ENCODE measurements around the gene OR51I1.

OR51I1 gene, protein sequence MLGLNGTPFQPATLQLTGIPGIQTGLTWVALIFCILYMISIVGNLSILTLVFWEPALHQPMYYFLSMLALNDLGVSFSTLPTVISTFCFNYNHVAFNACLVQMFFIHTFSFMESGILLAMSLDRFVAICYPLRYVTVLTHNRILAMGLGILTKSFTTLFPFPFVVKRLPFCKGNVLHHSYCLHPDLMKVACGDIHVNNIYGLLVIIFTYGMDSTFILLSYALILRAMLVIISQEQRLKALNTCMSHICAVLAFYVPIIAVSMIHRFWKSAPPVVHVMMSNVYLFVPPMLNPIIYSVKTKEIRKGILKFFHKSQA

DNA sequence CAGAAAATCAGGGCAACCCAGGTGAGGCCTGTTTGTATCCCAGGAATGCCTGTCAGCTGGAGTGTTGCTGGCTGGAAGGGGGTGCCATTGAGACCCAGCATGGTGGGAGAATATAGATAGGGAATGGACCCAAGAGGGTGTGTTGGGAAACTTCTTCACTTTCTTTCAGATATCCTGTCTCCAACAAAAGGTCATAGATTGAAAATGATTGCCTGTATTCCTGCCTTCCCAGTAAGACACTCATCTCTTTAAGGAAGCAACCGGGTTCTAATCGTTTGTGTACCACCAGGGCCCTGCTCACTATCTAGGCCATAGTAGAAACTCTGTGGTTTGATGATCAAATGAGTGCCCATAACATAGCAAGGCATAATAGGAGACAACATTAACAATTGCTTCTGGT, at the start of gene OR51I1:
TSS of gene OR51I1 (minus strand) at position 101 of the 400 bp plus-strand sequence. CDS start at position 101, 0 bp downstream.
- H3K27ac Mint-ChIP-seq: no peak within 1 kb of the TSS
- H3K4me3 Mint-ChIP-seq: no peak within 1 kb of the TSS
- no peaks in the 10 kb centered on the region for H3K36me3 Mint-ChIP-seq
- peaks cover 15 to 16% of the 10 kb centered on the region in 2 donors for H3K27me3 Mint-ChIP-seq
- no peak for DNase-seq
- peaks cover 0 to 7% of the 10 kb centered on the region in 2 donors for H3K9me3 Mint-ChIP-seq
- ATAC-seq (replicated peaks): no peak
- H3K4me1 Mint-ChIP-seq: no peaks in the 10 kb centered on the region

DNA sequence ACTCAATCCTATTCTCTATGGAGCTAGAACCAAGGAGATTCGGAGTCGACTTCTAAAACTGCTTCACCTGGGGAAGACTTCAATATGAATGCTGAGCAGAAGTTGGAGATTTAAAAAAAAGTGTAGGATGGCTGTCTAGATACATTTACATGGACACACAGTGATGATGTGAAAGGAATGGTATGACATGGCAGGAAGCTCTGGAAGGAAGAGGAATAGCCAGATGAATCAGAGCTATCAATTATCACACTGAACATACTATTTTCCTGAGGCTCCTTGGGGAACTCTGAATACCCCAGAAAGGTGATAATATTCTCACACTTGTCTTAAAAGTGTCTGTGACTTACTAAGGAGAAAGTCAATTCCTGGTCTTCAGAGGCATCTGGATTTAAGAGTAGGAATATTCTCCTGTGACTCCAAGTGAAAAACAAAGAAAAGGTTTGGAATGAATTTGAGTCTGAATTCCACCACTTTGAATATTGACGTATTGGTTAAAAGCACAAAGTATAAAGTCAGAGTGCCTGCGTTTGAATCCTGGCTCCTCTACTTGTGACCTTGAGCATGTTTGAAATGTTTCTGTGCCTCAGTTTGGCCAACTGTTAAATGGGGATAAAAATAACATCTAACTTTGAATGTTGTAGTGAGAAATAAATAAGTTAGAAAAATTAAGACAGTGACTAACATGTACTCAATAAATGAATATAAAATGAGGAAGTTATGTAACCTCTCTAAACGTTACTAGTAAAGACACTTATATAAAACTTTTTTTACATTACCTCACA, 48.5 kb upstream of the OR51I1 start:
- no peaks in the 10 kb centered on the region for H3K36me3 Mint-ChIP-seq
- H3K27ac Mint-ChIP-seq: no peak overlapping the region
- H3K9me3 Mint-ChIP-seq: no peaks in the 10 kb centered on the region
- no peak for DNase-seq
- no peak overlapping the region for H3K4me3 Mint-ChIP-seq
- peaks cover 1 to 6% of the 10 kb centered on the region in 2 donors for H3K4me1 Mint-ChIP-seq
- peaks cover 0 to 4% of the 10 kb centered on the region in 2 donors for H3K27me3 Mint-ChIP-seq
- no peak for ATAC-seq (replicated peaks)

DNA sequence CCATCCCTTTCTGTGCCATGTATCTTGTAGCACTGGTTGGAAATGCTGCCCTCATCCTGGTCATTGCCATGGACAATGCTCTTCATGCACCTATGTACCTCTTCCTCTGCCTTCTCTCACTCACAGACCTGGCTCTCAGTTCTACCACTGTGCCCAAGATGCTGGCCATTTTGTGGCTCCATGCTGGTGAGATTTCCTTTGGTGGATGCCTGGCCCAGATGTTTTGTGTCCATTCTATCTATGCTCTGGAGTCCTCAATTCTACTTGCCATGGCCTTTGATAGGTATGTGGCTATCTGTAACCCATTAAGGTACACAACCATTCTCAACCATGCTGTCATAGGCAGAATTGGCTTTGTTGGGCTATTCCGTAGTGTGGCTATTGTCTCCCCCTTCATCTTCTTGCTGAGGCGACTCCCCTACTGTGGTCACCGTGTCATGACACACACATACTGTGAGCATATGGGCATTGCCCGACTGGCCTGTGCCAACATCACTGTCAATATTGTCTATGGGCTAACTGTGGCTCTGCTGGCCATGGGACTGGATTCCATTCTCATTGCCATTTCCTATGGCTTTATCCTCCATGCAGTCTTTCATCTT, 47.6 kb upstream of the OR51I1 start:
- Mint-ChIP-seq H3K4me3 (no peak overlapping the region), H3K9me3 (no peaks in the 10 kb centered on the region), H3K36me3 (no peaks in the 10 kb centered on the region), H3K4me1 (peaks cover 1 to 6% of the 10 kb centered on the region in 2 donors), H3K27ac (no peak overlapping the region), H3K27me3 (peaks cover 0 to 6% of the 10 kb centered on the region in 2 donors)
- no peak for DNase-seq
- no peak for ATAC-seq (replicated peaks)

DNA sequence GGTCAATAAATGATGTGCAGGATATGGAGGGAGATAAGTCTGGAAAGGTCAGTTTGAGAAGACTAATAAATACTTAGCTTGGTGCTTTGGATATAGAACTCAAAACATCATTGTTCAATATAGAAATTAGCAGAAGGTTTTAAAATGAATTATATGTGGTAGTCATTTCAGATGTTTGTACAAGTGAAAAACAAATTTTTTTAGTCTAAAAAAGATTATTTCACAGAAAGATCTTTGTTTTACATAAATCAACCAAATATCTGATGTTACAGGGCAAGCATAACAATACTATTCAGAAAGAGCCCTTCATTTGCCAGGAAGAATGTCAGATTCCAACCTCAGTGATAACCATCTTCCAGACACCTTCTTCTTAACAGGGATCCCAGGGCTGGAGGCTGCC, 47.1 kb upstream of the OR51I1 start, which contains the start of gene OR52D1:
TSS of gene OR52D1 (plus strand) at position 301 of the 400 bp plus-strand sequence. CDS start at position 323, 22 bp downstream.
- peaks cover 1 to 6% of the 10 kb centered on the region in 2 donors for H3K4me1 Mint-ChIP-seq
- no peak for ATAC-seq (replicated peaks)
- DNase-seq: no peak
- no peaks in the 10 kb centered on the region for H3K9me3 Mint-ChIP-seq
- H3K27ac Mint-ChIP-seq: no peak within 1 kb of the TSS
- no peak within 1 kb of the TSS for H3K4me3 Mint-ChIP-seq
- H3K27me3 Mint-ChIP-seq: peaks cover 0 to 9% of the 10 kb centered on the region in 2 donors
- no peaks in the 10 kb centered on the region for H3K36me3 Mint-ChIP-seq

DNA sequence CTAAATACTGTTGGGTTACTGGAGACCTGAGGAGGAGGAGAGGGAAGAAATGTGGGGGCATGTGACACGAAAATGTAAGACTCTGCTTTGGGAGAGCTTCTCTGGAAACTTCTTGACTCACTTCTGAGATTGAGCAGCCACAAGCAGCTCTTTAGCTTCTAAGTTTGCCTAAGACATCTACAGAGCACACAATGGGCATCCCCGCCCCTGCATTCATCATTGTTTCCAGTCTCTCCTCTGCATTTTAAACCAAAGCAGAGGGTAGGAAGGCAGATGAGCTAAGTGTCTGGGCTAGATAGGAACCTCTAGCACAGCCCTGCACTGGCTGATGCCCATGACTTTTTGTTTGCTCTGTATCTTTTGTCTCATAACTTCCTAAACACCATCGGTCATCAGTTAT, 45.1 kb upstream of the OR51I1 start:
- H3K27ac Mint-ChIP-seq: no peak overlapping the region
- H3K4me3 Mint-ChIP-seq: peak overlapping the region in 1 of 2 donors; percentile 8
- ATAC-seq (replicated peaks): peak; percentile 82 to 84
- H3K36me3 Mint-ChIP-seq: no peaks in the 10 kb centered on the region
- H3K27me3 Mint-ChIP-seq: peaks cover 0 to 9% of the 10 kb centered on the region in 2 donors
- H3K4me1 Mint-ChIP-seq: peaks cover 1 to 6% of the 10 kb centered on the region in 2 donors
- no peak for DNase-seq
- no peaks in the 10 kb centered on the region for H3K9me3 Mint-ChIP-seq

DNA sequence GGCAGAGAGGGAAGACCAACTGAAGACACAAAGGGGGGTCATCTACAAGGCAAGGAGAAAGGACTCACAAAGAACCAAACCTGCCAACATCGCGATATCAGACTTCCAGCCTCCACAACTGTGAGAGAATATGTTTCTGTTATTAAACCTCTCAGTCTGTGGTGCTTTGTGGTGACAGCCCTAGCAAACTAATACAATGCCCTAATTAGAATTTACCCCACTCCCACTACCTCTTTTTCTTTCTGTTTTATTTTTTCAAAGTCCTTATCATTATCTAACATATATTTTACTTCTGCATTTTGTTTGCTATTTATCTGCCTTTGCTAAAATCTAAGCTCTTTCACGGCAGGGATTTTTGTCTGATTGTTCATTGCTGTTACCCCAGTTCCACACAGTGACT, 44.7 kb upstream of the OR51I1 start:
- H3K9me3 Mint-ChIP-seq: no peaks in the 10 kb centered on the region

DNA sequence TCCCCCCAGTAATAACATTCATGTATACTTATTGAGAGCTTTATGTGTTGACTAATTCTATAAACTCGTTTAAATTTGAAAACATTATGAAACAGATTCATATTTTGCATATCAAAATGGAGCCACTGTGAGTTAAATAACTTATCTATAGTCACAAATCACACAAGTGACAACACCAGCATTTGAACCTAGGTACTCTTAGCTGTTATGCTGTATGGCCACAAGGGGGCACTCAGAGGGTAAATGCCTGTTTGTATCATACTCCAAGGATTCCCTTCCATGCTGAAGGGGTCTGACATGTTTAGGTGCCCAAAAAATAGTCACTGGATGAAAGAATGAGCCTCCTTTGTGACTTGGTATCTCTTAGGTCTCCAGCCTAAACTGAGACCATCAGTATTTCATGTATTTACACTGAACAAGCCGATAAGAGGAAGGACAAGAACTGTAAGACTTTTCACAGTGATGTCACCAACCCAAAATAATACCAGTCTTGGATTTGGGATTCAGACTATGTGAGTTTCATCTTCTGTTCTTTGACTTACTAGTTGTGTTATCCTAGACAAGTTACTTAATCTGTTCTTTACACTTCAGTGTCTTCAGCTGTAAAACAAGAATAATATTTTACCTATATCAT, 35.0 kb upstream of the OR51I1 start:
- Mint-ChIP-seq H3K9me3 (no peaks in the 10 kb centered on the region), H3K36me3 (no peaks in the 10 kb centered on the region), H3K27me3 (peaks cover 18 to 23% of the 10 kb centered on the region in 2 donors), H3K4me1 (peaks cover 0 to 2% of the 10 kb centered on the region in 2 donors), H3K4me3 (no peak overlapping the region), H3K27ac (no peak overlapping the region)
- ATAC-seq (replicated peaks) (peak; percentile 42 to 64), DNase-seq (no peak)

More for the DNA sequence above, 44.7 kb upstream of the OR51I1 start:
- Mint-ChIP-seq H3K4me3 (peak overlapping the region in 1 of 2 donors; percentile 8), H3K4me1 (peaks cover 1 to 6% of the 10 kb centered on the region in 2 donors), H3K27ac (no peak overlapping the region), H3K36me3 (no peaks in the 10 kb centered on the region), H3K27me3 (peaks cover 0 to 5% of the 10 kb centered on the region in 2 donors)
- ATAC-seq (replicated peaks) (peak; percentile 67), DNase-seq (no peak)

DNA sequence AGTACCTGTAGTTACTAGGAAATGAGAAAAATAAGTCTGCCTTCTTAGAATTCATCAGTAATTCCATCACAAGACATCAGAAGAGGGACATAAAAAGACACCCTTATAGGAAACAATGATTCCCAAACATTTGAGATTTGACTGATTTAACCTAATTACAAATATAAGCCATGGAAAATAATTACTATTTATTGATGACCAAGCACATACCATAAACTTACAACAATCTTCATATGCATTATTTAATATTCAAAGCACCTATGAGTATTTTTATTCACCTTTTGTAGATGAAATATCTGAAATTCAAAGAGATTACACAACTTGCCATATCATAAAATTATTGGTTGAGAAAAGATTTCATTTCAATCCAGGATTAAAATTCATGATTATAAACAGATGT, 32.6 kb upstream of the OR51I1 start:
- ATAC-seq (replicated peaks) (peak in 1 of 2 donors; percentile 50), DNase-seq (no peak)
- Mint-ChIP-seq H3K27me3 (peaks cover 18 to 28% of the 10 kb centered on the region in 2 donors), H3K36me3 (no peaks in the 10 kb centered on the region), H3K27ac (no peak overlapping the region), H3K4me3 (no peak overlapping the region), H3K9me3 (no peaks in the 10 kb centered on the region), H3K4me1 (peaks cover 0 to 2% of the 10 kb centered on the region in 2 donors)

DNA sequence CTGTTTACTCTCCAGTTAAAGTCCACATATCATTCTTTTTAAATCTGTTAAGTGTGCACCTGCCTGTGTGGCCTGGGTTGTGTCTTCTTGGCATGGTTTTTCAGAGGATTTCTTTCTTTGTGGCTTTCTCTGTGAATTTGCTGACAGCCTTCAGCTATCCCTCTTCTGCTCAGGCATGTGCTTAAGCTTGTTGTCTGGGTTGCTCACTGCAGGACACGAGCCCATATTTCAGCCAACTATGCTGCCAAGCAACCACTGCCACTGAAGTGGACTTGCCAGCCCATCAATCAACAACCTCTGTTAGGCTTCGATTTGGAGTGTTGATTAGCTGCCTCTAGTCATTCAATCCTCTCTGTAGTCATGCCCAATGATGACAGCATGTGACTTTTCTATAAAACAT, 26.2 kb upstream of the OR51I1 start:
- Mint-ChIP-seq H3K4me1 (no peaks in the 10 kb centered on the region), H3K27ac (no peak overlapping the region), H3K36me3 (no peaks in the 10 kb centered on the region), H3K4me3 (no peak overlapping the region), H3K27me3 (peaks cover 9 to 15% of the 10 kb centered on the region in 2 donors), H3K9me3 (no peaks in the 10 kb centered on the region)
- no peak for DNase-seq
- ATAC-seq (replicated peaks): no peak

DNA sequence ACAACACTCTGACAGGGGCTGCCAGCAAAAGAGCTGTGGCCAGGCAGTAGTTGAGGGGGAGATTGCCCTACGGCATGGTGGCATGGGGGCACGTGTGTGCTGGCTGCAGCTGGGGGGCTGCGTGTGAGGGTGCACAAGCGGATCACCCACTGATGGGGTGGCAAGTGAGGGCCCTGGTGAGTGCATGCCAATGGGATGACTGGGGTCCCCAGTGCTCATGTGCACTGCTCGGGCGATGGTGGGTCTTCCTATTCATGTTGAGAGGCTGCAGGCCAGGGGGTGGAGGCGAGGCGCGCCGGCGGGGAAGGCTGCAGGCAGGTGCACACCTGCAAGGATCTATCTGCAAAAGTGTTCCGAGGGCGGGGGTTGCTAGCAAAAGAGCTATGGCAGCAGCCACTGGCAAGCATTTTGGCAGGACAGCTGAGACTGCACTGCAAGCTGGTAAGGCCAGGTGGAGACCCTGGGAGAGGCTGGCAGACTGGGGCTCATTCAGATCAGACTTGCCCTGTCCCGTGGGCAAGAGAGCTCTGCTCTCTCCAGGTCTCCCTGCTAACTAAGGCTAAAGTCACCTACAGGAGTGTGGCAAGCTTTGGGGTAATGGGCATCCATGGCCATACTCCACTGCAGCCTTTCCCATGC, 19.8 kb upstream of the OR51I1 start:
- peaks cover 0 to 8% of the 10 kb centered on the region in 2 donors for H3K9me3 Mint-ChIP-seq
- H3K4me1 Mint-ChIP-seq: no peaks in the 10 kb centered on the region
- ATAC-seq (replicated peaks): no peak
- DNase-seq: no peak
- no peak overlapping the region for H3K27ac Mint-ChIP-seq
- H3K36me3 Mint-ChIP-seq: no peaks in the 10 kb centered on the region
- H3K27me3 Mint-ChIP-seq: peaks cover 8 to 11% of the 10 kb centered on the region in 2 donors
- H3K4me3 Mint-ChIP-seq: no peak overlapping the region

DNA sequence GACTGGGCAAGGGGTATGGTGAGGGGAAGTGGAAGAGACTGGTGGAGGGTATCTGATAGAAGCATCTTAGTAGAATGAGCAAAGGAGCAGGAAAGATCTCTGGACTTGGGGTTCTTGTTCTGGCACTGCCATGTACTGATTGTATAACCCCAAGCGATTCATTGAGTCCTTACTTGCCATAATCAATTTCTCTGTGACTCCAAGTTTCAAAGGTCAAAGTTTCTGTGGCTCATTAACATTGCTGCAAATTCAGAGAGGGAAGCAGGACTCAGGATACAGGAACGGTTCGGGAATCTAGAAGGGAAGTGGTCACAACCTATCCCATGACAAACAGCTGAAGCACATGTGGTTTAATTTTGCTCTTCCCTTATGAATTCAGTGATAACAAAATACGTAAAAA, 8.1 kb upstream of the OR51I1 start:
- no peak overlapping the region for H3K4me3 Mint-ChIP-seq

DNA sequence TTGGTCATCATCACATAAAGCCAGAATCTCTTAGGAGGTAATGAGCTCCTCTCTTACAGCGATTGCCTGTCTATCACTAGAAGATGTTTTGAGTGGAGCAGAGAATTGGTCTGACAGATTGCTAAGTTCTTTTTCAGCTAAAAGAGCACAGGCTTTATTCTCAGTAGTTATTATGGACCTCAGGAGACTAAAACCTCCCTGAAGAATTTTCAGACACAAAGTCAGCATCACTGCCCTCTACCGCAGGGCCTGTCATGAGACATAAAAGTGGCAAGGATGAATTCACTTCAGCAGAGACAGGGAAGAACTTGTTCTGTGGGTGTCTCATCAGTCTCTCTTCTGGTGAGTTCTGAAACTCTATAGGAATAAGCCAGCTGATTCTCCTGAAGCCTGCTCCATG, 7.7 kb upstream of the OR51I1 start, which contains the start of gene OR51I2:
TSS of gene OR51I2 (plus strand) at position 301 of the 400 bp plus-strand sequence. CDS start 4,166 bp downstream, outside the sequence.
- Mint-ChIP-seq H3K36me3 (no peaks in the 10 kb centered on the region), H3K9me3 (no peaks in the 10 kb centered on the region), H3K27ac (no peak within 1 kb of the TSS), H3K4me1 (no peaks in the 10 kb centered on the region), H3K27me3 (peaks cover 9 to 12% of the 10 kb centered on the region in 2 donors), H3K4me3 (no peak within 1 kb of the TSS)
- DNase-seq (no peak), ATAC-seq (replicated peaks) (no peak)

More for the DNA sequence above, 8.1 kb upstream of the OR51I1 start:
- H3K36me3 Mint-ChIP-seq: no peaks in the 10 kb centered on the region
- H3K9me3 Mint-ChIP-seq: no peaks in the 10 kb centered on the region
- no peaks in the 10 kb centered on the region for H3K4me1 Mint-ChIP-seq
- H3K27me3 Mint-ChIP-seq: peaks cover 10 to 13% of the 10 kb centered on the region in 2 donors
- H3K27ac Mint-ChIP-seq: no peak overlapping the region
- no peak for ATAC-seq (replicated peaks)
- no peak for DNase-seq

DNA sequence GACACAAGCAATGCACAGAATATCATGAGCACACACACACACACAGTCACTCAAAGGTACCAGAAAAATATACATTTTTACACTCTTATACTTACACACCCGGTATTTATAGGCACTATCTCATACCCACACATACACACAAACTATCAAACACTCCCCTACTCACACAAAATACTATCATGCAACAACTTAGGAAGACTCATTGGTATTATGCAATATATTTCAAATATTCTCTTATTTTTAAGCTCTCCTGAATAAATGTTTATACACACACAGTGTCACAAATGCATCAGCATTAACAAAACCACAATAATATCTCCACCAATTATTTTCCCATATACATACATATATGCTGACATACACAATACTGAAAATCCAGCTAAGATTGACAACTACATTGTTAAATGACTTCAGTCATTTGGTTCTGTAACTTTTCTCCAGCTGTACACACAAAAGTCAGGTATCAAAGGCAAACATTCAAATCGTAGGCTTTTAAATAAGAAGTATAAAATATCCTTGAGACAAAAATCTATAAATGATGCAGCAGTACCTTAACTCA, 2.6 kb upstream of the OR51I1 start:
- Mint-ChIP-seq H3K4me1 (no peaks in the 10 kb centered on the region), H3K27ac (no peak overlapping the region), H3K9me3 (peaks cover 0 to 7% of the 10 kb centered on the region in 2 donors), H3K4me3 (no peak overlapping the region), H3K27me3 (peaks cover 19 to 20% of the 10 kb centered on the region in 2 donors), H3K36me3 (no peaks in the 10 kb centered on the region)
- DNase-seq (no peak), ATAC-seq (replicated peaks) (no peak)

Data from stimulated activated naive B cell treated with anti-CD40 and anti-IgM and Interleukin-4, amounts not matched to agents 10 μg/mL and 1 μg/mL and 100 μg/mL, for 72 hours (primary cell).